GM19023 (cell line): ENCODE data around the gene TRDMT1.
"Not testable (repeated sequence)": the region's sequence is repeated elsewhere in the genome, so short reads cannot be mapped to it uniquely, and the experiment has no call there.

ENCODE experiments used
- ATAC-seq: cut with Tn5 transposase; IDR thresholded peaks from one replicate; pipeline ENCODE4 v1.9.1; 2021; ENCODE audit warnings: mild to moderate bottlenecking, moderate library complexity; ENCODE audit not compliant: unreplicated experiment

TRDMT1 gene

GRCh38 chr10:17141504-17142229, 59.8 kb downstream of the TRDMT1 start:
- ATAC-seq = no peak

GRCh38 chr10:17140386-17140761, 61.1 kb downstream of the TRDMT1 start:
- ATAC-seq = no peak

GRCh38 chr10:17138460-17139042, 62.9 kb downstream of the TRDMT1 start:
- ATAC-seq = no peak

GRCh38 chr10:17134737-17135260, 66.7 kb downstream of the TRDMT1 start:
- ATAC-seq = no peak

GRCh38 chr10:17134282-17134681, 67.2 kb downstream of the TRDMT1 start:
- ATAC-seq = no peak

- no peak for ATAC-seq
These were observed 71.7 kb downstream of the TRDMT1 start, which contains the start of gene CUBN for GRCh38 chr10:17129741-17130140. Gene CUBN (minus strand): TSS chr10:17129811. CDS start chr10:17129765, 46 bp downstream.

GRCh38 chr10:17128261-17128660, 73.2 kb downstream of the TRDMT1 start:
- no peak for ATAC-seq

- ATAC-seq = no peak
These were observed 75.1 kb downstream of the TRDMT1 start for GRCh38 chr10:17126327-17126726.

- no peak for ATAC-seq
These were observed 76.1 kb downstream of the TRDMT1 start for GRCh38 chr10:17125206-17125893.

- no peak for ATAC-seq
These were observed 77.5 kb downstream of the TRDMT1 start for GRCh38 chr10:17123961-17124360.

- no peak for ATAC-seq
These were observed 78.5 kb downstream of the TRDMT1 start for GRCh38 chr10:17122726-17123661.

- no peak for ATAC-seq
These were observed 79.4 kb downstream of the TRDMT1 start for GRCh38 chr10:17122052-17122451.

- ATAC-seq = no peak
These were observed 80.8 kb downstream of the TRDMT1 start for GRCh38 chr10:17120694-17121093.

GRCh38 chr10:17119845-17120244, 81.6 kb downstream of the TRDMT1 start:
- no peak for ATAC-seq

GRCh38 chr10:17116193-17116592, 85.3 kb downstream of the TRDMT1 start:
- ATAC-seq = no peak

GRCh38 chr10:17115683-17116082, 85.8 kb downstream of the TRDMT1 start:
- no peak for ATAC-seq

- ATAC-seq = not testable (repeated sequence)
These were observed 86.5 kb downstream of the TRDMT1 start for GRCh38 chr10:17114878-17115444.

GRCh38 chr10:17113889-17114540, 87.5 kb downstream of the TRDMT1 start:
- ATAC-seq = no peak

GRCh38 chr10:17113346-17113745, 88.1 kb downstream of the TRDMT1 start:
- ATAC-seq = no peak

GRCh38 chr10:17112566-17112965, 88.9 kb downstream of the TRDMT1 start:
- ATAC-seq = no peak
